Fibroblast of lung (primary cell): Measurements from ENCODE around the gene ARHGAP35. TPM values are rescaled to one million over a fixed set of nuclear protein-coding genes. Genes with fewer than 3 reads are reported as not detected.
"Not testable (repeated sequence)": the region's sequence is repeated elsewhere in the genome, so short reads cannot be mapped to it uniquely, and the experiment has no call there.

Source experiments
- DNase-seq, 2 donors: peaks; one replicate each; pipeline versions ENCODE4 v3.0.0 to v3.0.0-alpha.2; 2010; ENCODE audit warnings: low read depth in 2 of 2
- H2AFZ ChIP-seq: 2 replicates; pipeline ENCODE4 v1.5.1; 2012; ENCODE audit warnings: low read length, control low read depth, inconsistent platforms
- H3K27ac ChIP-seq: 2 replicates; pipeline ENCODE4 v1.5.1; 2011; ENCODE audit warnings: low read length, control low read depth; ENCODE audit not compliant: insufficient read depth
- H3K27me3 ChIP-seq: 2 replicates; pipeline ENCODE4 v1.5.1; 2011; ENCODE audit warnings: mild to moderate bottlenecking, low read length; ENCODE audit not compliant: control insufficient read depth, insufficient read depth
- H3K36me3 ChIP-seq: 2 replicates; pipeline ENCODE4 v1.5.1; 2011; ENCODE audit warnings: low read length; ENCODE audit not compliant: control insufficient read depth, insufficient read depth
- H3K4me1 ChIP-seq: 2 replicates; pipeline ENCODE4 v1.5.1; 2011; ENCODE audit warnings: low read length; ENCODE audit not compliant: control insufficient read depth, insufficient read depth; ENCODE audit errors: extremely low read depth
- H3K4me2 ChIP-seq: 2 replicates; pipeline ENCODE4 v1.5.1; 2011; ENCODE audit warnings: low read length, control low read depth; ENCODE audit not compliant: insufficient read depth; ENCODE audit errors: extremely low read depth
- H3K4me3 ChIP-seq, 4 experiments: fragments of 200-600 bp in 1 of 4; sonication (generic) in 1 of 4; replicated peaks in 1 of 4; 2 replicates each; pipeline ENCODE4 v1.5.1; 2011 to 2016; ENCODE audit warnings: low read length in 4 of 4, low read depth in 3 of 4, mild to moderate bottlenecking in 3 of 4, control low read depth in 2 of 4, inconsistent platforms in 1 of 4, mixed read lengths in 1 of 4; ENCODE audit not compliant: insufficient read depth in 1 of 4; ENCODE audit errors: control extremely low read depth in 1 of 4
- H3K79me2 ChIP-seq: 2 replicates; pipeline ENCODE4 v1.5.1; 2012; ENCODE audit warnings: mild to moderate bottlenecking, low read length, inconsistent platforms; ENCODE audit not compliant: control insufficient read depth, insufficient read depth
- H3K9ac ChIP-seq: 2 replicates; pipeline ENCODE4 v1.5.1; 2011; ENCODE audit warnings: mild to moderate bottlenecking, low read length, control low read depth; ENCODE audit not compliant: insufficient read depth
- H3K9me3 ChIP-seq: 2 replicates; pipeline ENCODE4 v1.5.1; 2012; ENCODE audit warnings: low read depth, low read length; ENCODE audit not compliant: control insufficient read depth, insufficient read depth
- H4K20me1 ChIP-seq: 2 replicates; pipeline ENCODE4 v1.5.1; 2011; ENCODE audit warnings: low read length; ENCODE audit not compliant: control insufficient read depth, insufficient read depth; ENCODE audit errors: extremely low read depth
- EZH2 ChIP-seq: IDR thresholded peaks from 2 replicates; pipeline ENCODE4 v1.5.1; 2012; ENCODE audit warnings: low read length, control low read depth, mild to moderate bottlenecking; ENCODE audit errors: missing control alignments
- polyA plus RNA-seq, 2 donors: library from polyadenylated mRNA; depleted of rRNA in 1 of 2; stranded (reverse) in 1 of 2; unstranded in 1 of 2; fragments of >200 nt; gene quantifications; 2 replicates each; pipeline ENCODE4 v1.2.1, GENCODE V29; 2011 to 2012; ENCODE audit warnings: missing spikeins in 1 of 2
- total RNA-seq: library from RNA; depleted of rRNA; stranded (reverse); fragments of >200 nt; gene quantifications from 2 replicates; pipeline ENCODE4 v1.2.1, GENCODE V29; 2014
- TF ChIP-seq, protein P1 (sequence below), 2 donors: IDR thresholded peaks in 1 of 2; conservative IDR thresholded peaks in 1 of 2; 1 replicate in 1 of 2; 2 replicates in 1 of 2; pipeline ENCODE4 v1.5.1; 2011 to 2012; ENCODE audit warnings: low read length in 2 of 2, control low read depth in 1 of 2, inconsistent platforms in 1 of 2, low read depth in 1 of 2, mild to moderate bottlenecking in 1 of 2

The ARHGAP35 gene
- total and polyA plus RNA-seq, 2 donors (not counting 1 experiment from before 2014, with no cell fraction given): 26.0 to 47.6 TPM

DNA sequence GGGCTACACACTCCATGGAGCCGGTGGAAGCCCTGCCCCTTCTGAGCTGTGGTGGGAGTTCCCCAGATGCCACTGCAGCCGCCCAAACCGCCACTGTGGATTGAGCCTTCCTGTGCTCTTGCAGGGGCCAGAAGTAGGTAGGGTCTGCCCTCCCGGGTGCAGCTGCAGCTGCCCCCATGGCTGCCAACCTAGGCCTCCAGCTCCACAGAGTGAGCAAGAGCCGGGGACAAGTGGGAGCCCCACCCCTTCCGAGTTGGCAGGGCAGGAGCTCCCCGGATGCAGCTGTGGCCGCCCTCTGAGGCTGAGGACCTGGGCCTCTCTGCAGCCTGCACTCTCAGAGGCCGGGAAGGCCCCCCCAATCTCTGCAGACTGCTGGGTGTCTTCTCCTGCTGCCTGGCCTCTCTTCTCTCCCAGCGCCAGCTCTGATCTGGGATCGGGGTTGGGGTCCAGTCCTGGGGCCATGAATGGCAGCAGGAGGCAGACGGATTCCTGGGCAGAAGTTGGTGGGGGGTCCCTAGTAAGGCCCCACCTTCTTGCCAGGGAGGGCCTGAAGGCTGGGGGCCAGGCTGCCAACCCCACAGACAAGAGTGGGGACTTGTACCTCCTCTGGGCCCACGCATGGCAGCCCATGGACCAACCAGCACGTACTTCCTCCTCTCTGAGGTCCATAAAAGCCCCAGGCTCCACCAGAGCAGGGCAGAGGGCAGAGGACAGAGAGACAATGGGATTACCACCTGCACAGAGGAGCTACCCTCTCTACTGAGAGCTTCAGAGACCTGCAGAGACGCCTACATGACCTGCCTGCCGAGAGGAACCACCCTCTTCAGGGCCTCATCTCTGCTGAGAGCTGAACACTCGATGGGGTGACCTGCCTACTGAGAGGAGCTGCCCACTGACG lies 39.0 kb upstream of the ARHGAP35 start:
- Histone ChIP-seq H3K4me2 (no peak overlapping the region), H4K20me1 (no peaks in the 10 kb centered on the region), H3K4me1 (no peaks in the 10 kb centered on the region), H3K36me3 (no peaks in the 10 kb centered on the region), H2AFZ (no peak overlapping the region), H3K9ac (no peak overlapping the region), H3K27ac (no peak overlapping the region), H3K4me3 (no peak overlapping the region), H3K9me3 (no peaks in the 10 kb centered on the region), H3K27me3 (no peaks in the 10 kb centered on the region), H3K79me2 (no peaks in the 10 kb centered on the region)
- TF ChIP-seq, protein P1, sequence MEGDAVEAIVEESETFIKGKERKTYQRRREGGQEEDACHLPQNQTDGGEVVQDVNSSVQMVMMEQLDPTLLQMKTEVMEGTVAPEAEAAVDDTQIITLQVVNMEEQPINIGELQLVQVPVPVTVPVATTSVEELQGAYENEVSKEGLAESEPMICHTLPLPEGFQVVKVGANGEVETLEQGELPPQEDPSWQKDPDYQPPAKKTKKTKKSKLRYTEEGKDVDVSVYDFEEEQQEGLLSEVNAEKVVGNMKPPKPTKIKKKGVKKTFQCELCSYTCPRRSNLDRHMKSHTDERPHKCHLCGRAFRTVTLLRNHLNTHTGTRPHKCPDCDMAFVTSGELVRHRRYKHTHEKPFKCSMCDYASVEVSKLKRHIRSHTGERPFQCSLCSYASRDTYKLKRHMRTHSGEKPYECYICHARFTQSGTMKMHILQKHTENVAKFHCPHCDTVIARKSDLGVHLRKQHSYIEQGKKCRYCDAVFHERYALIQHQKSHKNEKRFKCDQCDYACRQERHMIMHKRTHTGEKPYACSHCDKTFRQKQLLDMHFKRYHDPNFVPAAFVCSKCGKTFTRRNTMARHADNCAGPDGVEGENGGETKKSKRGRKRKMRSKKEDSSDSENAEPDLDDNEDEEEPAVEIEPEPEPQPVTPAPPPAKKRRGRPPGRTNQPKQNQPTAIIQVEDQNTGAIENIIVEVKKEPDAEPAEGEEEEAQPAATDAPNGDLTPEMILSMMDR (conservative IDR thresholded peaks at IDR 0.05 in 1 of 2, IDR thresholded peaks at IDR 0.05 in 1 of 2; ENCODE audit: low read depth in 1 of 2, low read length in 2 of 2): no peak
- TF ChIP-seq EZH2: no peak
- no peak for DNase-seq

GRCh38 chr19:46822410-46822787 lies 38.4 kb upstream of the ARHGAP35 start:
- H3K4me1 ChIP-seq, H3K9me3 ChIP-seq, H3K27me3 ChIP-seq, H3K4me3 ChIP-seq, H3K27ac ChIP-seq, H3K4me2 ChIP-seq, H3K79me2 ChIP-seq, H3K36me3 ChIP-seq, H4K20me1 ChIP-seq, DNase-seq, H2AFZ ChIP-seq, H3K9ac ChIP-seq: not testable (repeated sequence)

- TF ChIP-seq, protein P1 (conservative IDR thresholded peaks at IDR 0.05 in 1 of 2, IDR thresholded peaks at IDR 0.05 in 1 of 2; ENCODE audit: low read depth in 1 of 2, low read length in 2 of 2): no peak
- TF ChIP-seq EZH2: no peak
- Histone ChIP-seq H3K27me3 (no peaks in the 10 kb centered on the region), H3K4me1 (no peaks in the 10 kb centered on the region), H3K27ac (no peak overlapping the region), H3K36me3 (no peaks in the 10 kb centered on the region), H3K4me3 (no peak overlapping the region), H2AFZ (no peak overlapping the region), H3K79me2 (no peaks in the 10 kb centered on the region), H3K4me2 (no peak overlapping the region), H4K20me1 (no peaks in the 10 kb centered on the region), H3K9me3 (no peaks in the 10 kb centered on the region), H3K9ac (no peak overlapping the region)
- DNase-seq: no peak
These were observed 37.7 kb upstream of the ARHGAP35 start for GRCh38 chr19:46823049-46823448.
